HuH-7 (cell line): ENCODE results near the gene LIN28A.
A peak's percentile ranks its signal among the peaks of the same experiment; 100 is the strongest.

Source experiments
- DNase-seq: peaks from one replicate; pipeline ENCODE4 v3.0.0; 2011; ENCODE audit warnings: low spot score

Gene LIN28A

DNA sequence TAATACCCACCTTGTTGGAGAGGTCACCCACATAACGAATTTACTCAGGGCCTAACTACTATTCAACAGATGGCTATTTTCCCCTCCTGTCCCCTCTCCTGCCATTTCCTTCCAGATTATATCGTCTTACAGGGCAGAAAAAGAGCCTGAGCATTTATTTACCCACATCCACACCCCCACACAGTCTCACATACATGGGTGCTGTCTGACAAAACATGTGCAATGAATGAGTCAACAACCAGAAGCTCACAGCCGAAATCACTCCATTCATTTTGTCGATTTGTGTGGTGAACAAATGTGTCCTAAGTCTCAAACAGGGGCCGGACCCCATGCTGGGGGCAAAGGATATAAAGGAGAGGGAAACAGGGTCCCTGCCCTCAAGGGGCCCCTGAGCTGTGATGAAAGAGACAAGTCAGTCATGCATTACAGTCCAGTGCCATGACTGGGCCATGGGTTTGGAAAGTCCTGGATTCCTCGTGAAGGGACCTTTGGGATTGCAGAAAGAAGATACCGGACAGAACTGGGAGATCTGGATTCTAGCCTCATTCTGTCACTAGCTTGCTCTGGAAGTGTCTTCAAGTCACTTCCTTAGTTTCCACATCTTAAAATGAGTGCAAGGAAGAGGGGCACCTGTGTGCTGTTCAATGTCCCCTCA, 21.7 kb upstream of the LIN28A start:
- DNase-seq: no peak

DNA sequence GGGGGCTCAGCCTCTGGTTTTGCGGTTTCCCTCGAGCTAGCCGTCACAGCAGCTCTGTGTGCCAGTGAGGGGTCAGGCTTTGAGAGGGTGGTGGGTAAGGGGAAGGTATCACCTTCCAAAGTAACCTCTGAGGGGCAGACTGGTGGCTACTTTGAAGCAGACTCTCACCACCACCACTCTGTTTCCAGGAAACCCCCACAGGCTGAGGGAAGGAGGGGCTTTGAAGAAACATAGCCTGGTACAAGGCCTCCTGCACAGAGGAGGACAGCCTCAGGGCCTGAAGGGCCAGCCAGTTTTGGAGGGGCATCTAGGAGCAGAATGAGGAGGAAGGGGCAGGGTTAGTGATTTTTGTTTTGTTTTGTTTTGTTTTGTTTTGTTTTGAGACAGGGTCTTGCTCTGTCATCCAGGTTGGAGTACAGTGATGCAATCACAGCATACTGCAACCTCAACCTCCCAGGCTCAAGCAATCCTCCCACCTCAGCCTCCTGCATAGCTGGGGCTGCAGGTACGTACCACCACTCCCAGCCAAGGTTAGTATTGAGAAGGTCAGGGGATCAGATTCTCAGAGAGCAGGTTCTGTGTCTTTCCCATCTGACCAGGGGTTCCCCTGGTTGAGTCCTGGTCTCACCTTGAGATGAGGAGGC, 20.9 kb upstream of the LIN28A start:
- no peak for DNase-seq

- DNase-seq: peak; percentile 54
These were observed 19.2 kb upstream of the LIN28A start for GRCh38 chr1:26391450-26391849.

GRCh38 chr1:26395754-26396153, 14.9 kb upstream of the LIN28A start:
- DNase-seq: no peak

GRCh38 chr1:26399034-26399433, 11.6 kb upstream of the LIN28A start:
- no peak for DNase-seq

DNA sequence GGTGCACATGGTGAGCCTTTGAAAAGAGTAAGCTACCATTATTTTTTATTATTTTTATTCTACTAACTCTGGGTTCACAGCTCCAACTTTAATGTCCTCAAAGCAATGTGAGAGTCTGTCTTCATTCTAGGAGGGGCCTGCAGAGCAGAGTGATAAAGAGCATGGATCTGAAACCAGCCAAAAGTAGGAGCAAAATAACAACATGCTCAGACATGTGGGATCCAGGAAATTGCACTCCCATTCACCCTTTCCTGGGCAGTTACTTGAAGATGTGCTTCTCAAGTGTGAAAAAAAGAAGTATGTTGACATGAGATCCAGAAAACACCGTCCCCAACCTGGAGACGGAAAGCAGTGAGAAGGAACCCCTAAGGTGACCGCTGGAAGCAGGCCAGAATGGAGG, 8.7 kb upstream of the LIN28A start:
- no peak for DNase-seq

DNA sequence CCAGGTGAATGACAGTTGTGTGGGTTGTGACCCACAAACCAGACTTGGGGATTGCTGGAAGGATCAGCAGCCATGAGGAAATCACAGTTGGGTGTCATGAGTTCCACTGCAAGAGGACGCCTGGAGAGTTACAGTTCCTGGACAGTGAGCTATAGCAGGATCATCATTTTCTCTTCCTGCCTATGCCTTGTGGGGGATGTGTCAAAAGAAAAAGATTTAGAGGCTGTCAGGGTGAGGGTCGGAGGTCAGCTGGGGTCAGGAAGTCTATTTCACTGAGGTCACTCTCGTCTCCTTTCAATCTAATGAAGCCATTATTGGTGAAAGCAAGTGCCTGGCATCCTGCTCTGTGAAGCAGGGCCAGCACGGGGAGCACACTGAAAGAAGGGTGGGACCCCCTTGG, 7.0 kb upstream of the LIN28A start:
- DNase-seq: no peak

GRCh38 chr1:26404641-26405040, 6.0 kb upstream of the LIN28A start:
- DNase-seq: no peak

- no peak for DNase-seq
These were observed 5.2 kb upstream of the LIN28A start for GRCh38 chr1:26405281-26405915.

DNA sequence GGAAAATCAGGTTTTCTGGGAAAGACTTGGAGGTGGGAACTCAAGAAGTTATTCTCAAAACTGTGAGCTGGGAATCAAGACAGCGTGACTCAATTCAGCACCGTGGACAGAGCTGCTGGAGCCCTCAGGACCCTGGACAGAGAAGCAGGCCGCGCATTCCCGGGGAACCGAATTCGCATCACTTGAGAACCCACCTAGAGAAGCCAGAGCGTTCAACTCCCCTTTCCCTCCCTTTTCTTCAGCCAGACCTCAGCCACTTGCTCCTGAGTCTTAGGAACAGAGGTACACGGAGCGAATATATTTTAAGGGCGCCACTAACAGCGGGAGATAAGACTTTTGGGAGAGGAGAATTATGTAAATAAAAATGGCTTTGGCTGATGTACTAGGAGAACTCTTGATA, 2.0 kb upstream of the LIN28A start:
- peak; percentile 81 for DNase-seq

- DNase-seq: no peak
These were observed 1.3 kb upstream of the LIN28A start for GRCh38 chr1:26409191-26409807.

GRCh38 chr1:26411624-26412074, 1.0 kb downstream of the LIN28A start:
- no peak for DNase-seq

DNA sequence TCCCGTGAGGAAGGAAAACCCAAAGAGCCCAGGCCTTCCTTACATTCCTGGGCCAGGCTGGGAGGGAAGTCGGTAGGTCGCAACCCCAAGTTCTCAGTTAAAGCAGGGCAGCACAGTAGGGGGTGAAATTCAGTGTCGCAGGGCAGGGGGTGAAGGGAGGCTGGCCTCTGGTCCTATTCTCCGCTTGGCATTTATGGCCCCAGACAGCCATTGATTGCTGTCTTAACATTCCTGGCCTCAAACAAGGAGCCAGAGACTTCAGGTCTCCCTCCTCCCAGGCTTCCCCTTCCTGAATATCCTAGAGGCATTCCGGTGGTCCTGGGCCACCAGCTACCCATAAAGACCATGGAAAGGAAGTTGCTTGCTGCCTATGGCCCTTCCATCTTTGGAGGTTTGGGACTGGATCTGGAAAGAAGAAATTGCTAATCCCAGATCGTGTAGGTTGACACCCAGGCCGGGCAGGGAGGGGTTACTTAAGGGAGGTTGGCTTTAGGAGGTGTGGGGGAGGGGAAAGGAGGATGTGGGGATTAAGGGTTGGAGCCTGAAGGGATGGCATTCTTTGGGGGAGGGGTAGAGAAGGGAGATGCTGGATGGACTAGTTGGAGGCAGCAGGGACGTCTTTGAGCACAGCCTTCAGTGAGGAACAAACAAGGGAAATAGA, 1.7 kb downstream of the LIN28A start:
- no peak for DNase-seq

GRCh38 chr1:26413031-26413430, 2.4 kb downstream of the LIN28A start:
- no peak for DNase-seq

GRCh38 chr1:26417111-26417759, 6.6 kb downstream of the LIN28A start:
- peak; percentile 82 for DNase-seq

DNA sequence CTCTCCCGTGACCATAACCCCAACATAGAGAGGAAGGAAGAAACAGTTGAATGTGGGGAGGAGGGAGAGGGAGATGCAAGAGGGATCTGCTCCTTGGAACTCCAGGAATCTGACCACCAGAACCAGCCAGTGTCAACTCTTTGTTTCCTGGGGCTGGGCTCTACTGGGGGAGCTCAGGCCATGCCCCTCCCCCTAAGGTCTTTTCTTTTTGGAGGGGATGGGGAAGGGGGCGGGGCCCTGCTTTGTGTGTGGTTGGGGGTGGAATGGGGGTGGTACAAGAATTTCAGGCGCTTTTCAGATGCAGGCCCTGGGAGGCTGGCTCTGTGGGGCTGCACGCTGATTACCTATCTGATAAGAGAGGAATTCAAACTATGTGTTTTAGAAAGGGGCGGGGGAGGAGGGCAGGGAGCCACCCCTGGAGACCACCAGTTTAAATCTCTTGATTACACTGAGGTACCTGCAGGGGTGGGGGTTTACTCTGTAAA, 8.3 kb downstream of the LIN28A start:
- no peak for DNase-seq

DNA sequence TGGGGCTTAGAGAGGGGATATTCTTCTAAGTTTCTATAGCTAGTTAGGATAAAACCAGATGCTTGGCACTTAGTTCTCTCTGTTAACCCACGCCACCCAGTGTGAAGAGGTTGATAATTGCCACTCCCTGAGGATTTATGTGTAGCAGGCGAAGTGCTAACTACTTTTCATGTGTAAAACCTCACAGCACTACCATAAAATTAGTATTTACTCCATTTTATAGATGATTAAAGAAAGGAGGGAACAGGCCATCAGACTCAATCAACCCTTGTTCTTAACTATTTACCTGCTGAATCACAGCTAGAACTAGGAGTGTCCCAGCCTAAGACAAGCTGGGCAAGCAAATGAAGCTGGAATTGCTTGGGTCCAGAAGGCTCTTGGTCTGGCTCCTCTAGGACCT, 8.9 kb downstream of the LIN28A start:
- DNase-seq: no peak

DNA sequence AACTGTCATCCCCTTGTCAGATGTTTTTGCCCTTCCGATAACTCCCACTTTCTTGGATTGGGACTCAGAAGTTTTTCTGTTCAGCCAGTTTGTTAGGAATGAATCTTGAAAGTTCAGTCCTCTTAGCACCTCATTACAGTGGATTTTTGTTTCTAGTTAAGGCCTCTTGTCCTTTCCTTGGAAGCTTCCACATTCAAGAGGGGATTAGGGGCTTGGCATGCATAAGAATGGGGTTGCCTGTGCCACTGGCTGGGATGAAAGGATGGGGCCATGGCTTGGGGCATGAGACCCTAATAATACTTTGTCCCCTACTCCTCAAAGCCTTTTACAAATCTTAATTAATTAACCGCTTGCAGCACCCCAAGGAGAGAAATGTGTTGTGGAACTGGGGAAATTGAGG, 19.1 kb downstream of the LIN28A start:
- DNase-seq: no peak

DNA sequence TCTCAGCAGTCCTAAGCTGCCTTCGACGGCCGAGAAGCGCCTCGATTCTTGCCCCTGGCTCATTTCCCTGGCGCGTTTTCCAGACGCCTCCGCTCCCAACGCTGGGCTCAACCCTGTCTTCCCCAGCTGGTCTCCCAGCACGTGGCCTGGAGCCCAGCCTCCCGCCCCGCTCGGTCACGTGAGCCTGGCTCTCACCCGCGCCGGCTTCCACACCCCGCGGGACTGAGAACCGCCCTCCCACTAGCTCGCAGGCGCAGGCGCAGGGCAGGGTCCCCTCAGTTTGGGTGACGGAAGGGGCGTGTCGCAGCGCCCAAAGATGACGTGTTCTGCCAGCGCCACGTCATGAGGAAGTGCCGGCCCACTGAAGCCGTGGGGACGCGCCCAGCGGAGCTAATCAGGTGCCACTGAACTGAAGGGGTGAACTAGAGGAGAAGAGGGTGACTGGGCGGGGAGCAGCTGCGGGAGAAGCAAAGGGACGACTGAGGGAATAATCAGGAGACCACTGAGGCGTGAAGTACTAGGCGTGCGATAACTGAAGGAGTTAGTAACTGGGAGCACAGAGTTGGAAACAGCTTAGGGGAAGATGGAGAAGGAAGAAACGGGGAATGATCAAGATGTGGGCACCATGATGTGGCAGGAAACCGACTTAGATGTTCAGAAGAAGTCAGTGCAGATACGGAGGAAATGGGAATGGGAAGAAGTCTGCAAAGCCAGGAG, 21.5 kb downstream of the LIN28A start, which contains the start of gene DHDDS:
TSS of gene DHDDS (plus strand) at position 343 of the 717 bp plus-strand sequence. CDS start 625 bp downstream, outside the sequence.
- DNase-seq: peak; percentile 91

GRCh38 chr1:26432793-26433192, 22.2 kb downstream of the LIN28A start:
- DNase-seq: no peak

GRCh38 chr1:26434161-26434752, 23.6 kb downstream of the LIN28A start:
- no peak for DNase-seq
